Neural progenitor cell (in vitro differentiated cells): ENCODE measurements around the gene NKAIN2. TPM values are rescaled to one million over a fixed set of nuclear protein-coding genes. Genes with fewer than 3 reads are reported as not detected.

Experiments
- DNase-seq: peaks from one replicate; pipeline ENCODE4 v3.0.0-alpha.2; 2016; ENCODE audit warnings: low spot score
- H2AFZ ChIP-seq: fragments of 200-600 bp; sonication (generic); replicated peaks from 2 replicates; pipeline ENCODE4 v1.6.1; 2016; ENCODE audit warnings: antibody characterized with exemption
- H3F3A ChIP-seq: fragments of 200-600 bp; sonication (generic); 2 replicates; pipeline ENCODE4 v1.6.1; 2016; ENCODE audit warnings: antibody characterized with exemption, low read depth
- H3K27ac ChIP-seq: fragments of 200-600 bp; sonication (generic); 2 replicates; pipeline ENCODE4 v1.5.1; 2016; ENCODE audit warnings: mild to moderate bottlenecking
- H3K27me3 ChIP-seq: fragments of 200-600 bp; sonication (generic); 2 replicates; pipeline ENCODE4 v1.6.1; 2016; ENCODE audit warnings: mild to moderate bottlenecking, moderate library complexity
- H3K36me3 ChIP-seq: fragments of 200-600 bp; sonication (generic); 2 replicates; pipeline ENCODE4 v1.5.1; 2016
- H3K4me1 ChIP-seq: fragments of 200-600 bp; sonication (generic); 2 replicates; pipeline ENCODE4 v1.6.1; 2016; ENCODE audit warnings: mixed run types
- H3K4me2 ChIP-seq: fragments of 200-600 bp; sonication (generic); 2 replicates; pipeline ENCODE4 v1.6.1; 2016
- H3K4me3 ChIP-seq: fragments of 200-600 bp; sonication (generic); 2 replicates; pipeline ENCODE4 v1.5.1; 2016
- H3K79me2 ChIP-seq: fragments of 200-600 bp; sonication (generic); 2 replicates; pipeline ENCODE4 v1.6.1; 2016; ENCODE audit warnings: low read depth
- H3K9ac ChIP-seq: fragments of 200-600 bp; sonication (generic); 2 replicates; pipeline ENCODE4 v1.6.1; 2016
- H3K9me3 ChIP-seq: fragments of 200-600 bp; sonication (generic); 2 replicates; pipeline ENCODE4 v1.5.1; 2016; ENCODE audit warnings: low read depth
- H4K20me1 ChIP-seq: fragments of 200-600 bp; sonication (generic); 2 replicates; pipeline ENCODE4 v1.6.1; 2016; ENCODE audit warnings: low read depth
- H3K27ac Mint-ChIP-seq: 3 replicates; pipeline ENCODE4 v1.8.0; 2021; ENCODE audit warnings: mixed read lengths
- H3K27me3 Mint-ChIP-seq: 2 replicates; pipeline ENCODE4 v1.8.0; 2022; ENCODE audit warnings: low read depth, mild to moderate bottlenecking, inconsistent platforms, moderate library complexity, mixed read lengths; ENCODE audit not compliant: insufficient read depth
- H3K36me3 Mint-ChIP-seq: 3 replicates; pipeline ENCODE4 v1.8.0; 2021; ENCODE audit warnings: mixed read lengths
- H3K4me1 Mint-ChIP-seq: 3 replicates; pipeline ENCODE4 v1.8.0; 2021; ENCODE audit warnings: mixed read lengths
- H3K4me3 Mint-ChIP-seq: 3 replicates; pipeline ENCODE4 v1.8.0; 2021; ENCODE audit warnings: mild to moderate bottlenecking, moderate library complexity, mixed read lengths
- H3K9me3 Mint-ChIP-seq: 3 replicates; pipeline ENCODE4 v1.8.0; 2020; ENCODE audit warnings: mixed read lengths
- CTCF ChIP-seq: fragments of 200-600 bp; sonication (generic); IDR thresholded peaks from 2 replicates; pipeline ENCODE4 v1.5.1; 2017; ENCODE audit warnings: antibody characterized with exemption, mild to moderate bottlenecking
- EZH2 ChIP-seq: fragments of 200-600 bp; sonication (generic); IDR thresholded peaks from 2 replicates; pipeline ENCODE4 v1.6.1; 2017; ENCODE audit warnings: antibody characterized with exemption, mild to moderate bottlenecking, moderate library complexity
- EZH2phosphoT487 ChIP-seq: fragments of 200-600 bp; sonication (generic); IDR thresholded peaks from 2 replicates; pipeline ENCODE4 v1.6.1; 2017; ENCODE audit warnings: antibody characterized with exemption
- total RNA-seq: library from RNA; depleted of rRNA; stranded (reverse); fragments of >200 nt; gene quantifications from 2 replicates; pipeline ENCODE4 v1.2.3, GENCODE V29; 2015; ENCODE audit warnings: low replicate concordance

NKAIN2 gene
- total RNA-seq, 1 donor from 2014 or later: 0.45 TPM

DNA sequence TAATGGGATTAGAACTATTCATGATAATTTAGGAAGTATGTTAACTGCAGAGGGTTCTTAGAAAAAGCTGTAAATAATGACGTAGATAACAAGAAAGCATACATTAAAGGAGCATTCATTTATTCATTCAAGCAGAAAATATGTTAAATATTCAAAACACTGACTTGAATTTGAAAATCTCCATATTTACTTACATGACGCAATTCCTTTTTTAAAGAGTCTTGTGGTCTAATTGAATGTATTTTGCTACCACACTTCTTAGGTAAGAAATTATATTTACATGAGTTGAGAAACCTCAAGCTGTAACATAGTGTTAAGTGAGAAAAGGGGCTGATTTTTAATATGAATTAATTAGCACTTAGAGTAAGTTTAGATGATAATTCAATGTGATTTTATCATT is 38.9 kb upstream of the NKAIN2 start:
- H2AFZ ChIP-seq: no peak overlapping the region
- no peak overlapping the region for H3K4me3 Mint-ChIP-seq
- H3K9me3 ChIP-seq: no peaks in the 10 kb centered on the region
- TF ChIP-seq EZH2: no peak
- no peak for TF ChIP-seq CTCF
- no peak for TF ChIP-seq EZH2phosphoT487
- H3K27ac ChIP-seq: no peak overlapping the region
- H3K36me3 ChIP-seq: no peaks in the 10 kb centered on the region
- DNase-seq: no peak
- H3K9me3 Mint-ChIP-seq: peaks cover 4% of the 10 kb centered on the region
- no peaks in the 10 kb centered on the region for H3K4me1 Mint-ChIP-seq
- no peak overlapping the region for H3K4me3 ChIP-seq
- H3K27me3 ChIP-seq: no peaks in the 10 kb centered on the region
- H3K27ac Mint-ChIP-seq: no peak overlapping the region
- no peak overlapping the region for H3K9ac ChIP-seq
- H3K36me3 Mint-ChIP-seq: no peaks in the 10 kb centered on the region
- H4K20me1 ChIP-seq: no peaks in the 10 kb centered on the region
- no peaks in the 10 kb centered on the region for H3K4me1 ChIP-seq
- peaks cover 2% of the 10 kb centered on the region for H3K27me3 Mint-ChIP-seq
- no peaks in the 10 kb centered on the region for H3F3A ChIP-seq
- H3K4me2 ChIP-seq: no peak overlapping the region
- H3K79me2 ChIP-seq: no peaks in the 10 kb centered on the region

- H3K4me3 Mint-ChIP-seq: no peak overlapping the region
These were observed 34.7 kb upstream of the NKAIN2 start for GRCh38 chr6:123768921-123769320.

DNA sequence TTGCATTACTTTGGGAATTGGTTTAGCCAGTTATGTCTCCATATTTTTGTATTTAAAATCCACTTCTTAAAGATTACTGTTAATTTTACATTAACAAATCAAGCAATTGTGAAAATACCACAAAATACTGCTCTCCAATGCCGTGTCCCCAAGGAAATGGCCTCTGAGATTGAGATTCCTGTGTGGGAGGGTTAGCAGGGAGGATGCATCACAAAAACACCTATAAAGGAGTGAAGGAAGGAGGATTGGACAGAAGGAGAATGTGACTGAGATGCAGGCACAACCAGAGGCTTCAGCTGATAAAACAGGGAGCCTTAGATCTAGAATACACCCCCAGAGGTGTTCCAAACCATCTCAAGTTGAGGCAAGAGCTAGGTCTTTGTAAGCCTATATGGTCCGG is 34.2 kb upstream of the NKAIN2 start:
- Histone ChIP-seq H3K9me3 (no peaks in the 10 kb centered on the region), H3K27ac (no peak overlapping the region), H3K9ac (no peak overlapping the region), H3K79me2 (no peaks in the 10 kb centered on the region), H3K4me2 (no peak overlapping the region), H2AFZ (no peak overlapping the region), H3K36me3 (no peaks in the 10 kb centered on the region), H3F3A (no peaks in the 10 kb centered on the region), H4K20me1 (no peaks in the 10 kb centered on the region), H3K4me3 (no peak overlapping the region), H3K4me1 (no peaks in the 10 kb centered on the region), H3K27me3 (no peaks in the 10 kb centered on the region)
- Mint-ChIP-seq H3K9me3 (no peaks in the 10 kb centered on the region), H3K4me3 (no peak overlapping the region), H3K27me3 (peaks cover 2% of the 10 kb centered on the region), H3K27ac (no peak overlapping the region), H3K36me3 (no peaks in the 10 kb centered on the region), H3K4me1 (peaks cover 3% of the 10 kb centered on the region)
- TF ChIP-seq EZH2phosphoT487: no peak
- TF ChIP-seq CTCF: no peak
- no peak for TF ChIP-seq EZH2
- no peak for DNase-seq

More at GRCh38 chr6:123768921-123769320, 34.7 kb upstream of the NKAIN2 start:
- Histone ChIP-seq H3K27me3 (no peaks in the 10 kb centered on the region), H3K4me3 (no peak overlapping the region), H3F3A (no peaks in the 10 kb centered on the region), H3K79me2 (no peaks in the 10 kb centered on the region), H2AFZ (no peak overlapping the region), H3K9ac (no peak overlapping the region), H3K36me3 (no peaks in the 10 kb centered on the region), H3K4me1 (no peaks in the 10 kb centered on the region), H4K20me1 (no peaks in the 10 kb centered on the region), H3K27ac (no peak overlapping the region), H3K4me2 (no peak overlapping the region), H3K9me3 (no peaks in the 10 kb centered on the region)
- H3K27ac Mint-ChIP-seq: no peak overlapping the region
- peaks cover 2% of the 10 kb centered on the region for H3K27me3 Mint-ChIP-seq
- H3K36me3 Mint-ChIP-seq: no peaks in the 10 kb centered on the region
- H3K4me1 Mint-ChIP-seq: peaks cover 3% of the 10 kb centered on the region
- TF ChIP-seq EZH2: no peak
- TF ChIP-seq CTCF: no peak
- no peak for TF ChIP-seq EZH2phosphoT487
- no peaks in the 10 kb centered on the region for H3K9me3 Mint-ChIP-seq
- no peak for DNase-seq
